Measurements from ENCODE around the gene ZKSCAN4.

The ZKSCAN4 gene

GRCh38 chr6:28252009-28252975, at the start of gene ZKSCAN4:
Gene ZKSCAN4 (minus strand): TSS chr6:28252269. CDS start chr6:28251980, 289 bp downstream.
- DNase-seq = peak; percentile 61 to 86 (median 67)

- no peak for DNase-seq
Observed at GRCh38 chr6:28296520-28297060, 44.5 kb upstream of the ZKSCAN4 start.

- DNase-seq = no peak
Observed at GRCh38 chr6:28295326-28295725, 43.3 kb upstream of the ZKSCAN4 start.

GRCh38 chr6:28291573-28291972, 39.5 kb upstream of the ZKSCAN4 start:
- DNase-seq = no peak

GRCh38 chr6:28282926-28283325, 30.9 kb upstream of the ZKSCAN4 start:
- DNase-seq = no peak

- DNase-seq = peak in 5 of 6 experiments; percentile 4 to 35 (median 17)
Observed at GRCh38 chr6:28281288-28282064, 29.4 kb upstream of the ZKSCAN4 start, which contains the start of gene PGBD1. Gene PGBD1 (plus strand): TSS chr6:28281572. CDS start chr6:28283814, 2,242 bp downstream.

- DNase-seq = no peak
Observed at GRCh38 chr6:28280595-28281287, 28.7 kb upstream of the ZKSCAN4 start.

GRCh38 chr6:28277746-28278145, 25.7 kb upstream of the ZKSCAN4 start:
- no peak for DNase-seq

- DNase-seq = no peak
Observed at GRCh38 chr6:28274888-28275287, 22.8 kb upstream of the ZKSCAN4 start.

GRCh38 chr6:28269492-28269891, 17.4 kb upstream of the ZKSCAN4 start:
- no peak for DNase-seq

GRCh38 chr6:28267695-28268059, 15.6 kb upstream of the ZKSCAN4 start:
- no peak for DNase-seq

- DNase-seq = peak; percentile 64 to 93 (median 80)
Observed at GRCh38 chr6:28266962-28267694, 15.1 kb upstream of the ZKSCAN4 start, which contains the start of gene ZSCAN26. Gene ZSCAN26 (plus strand): TSS chr6:28267143. CDS start chr6:28271920, 4,777 bp downstream.

GRCh38 chr6:28266563-28266961, 14.5 kb upstream of the ZKSCAN4 start:
- DNase-seq = no peak

GRCh38 chr6:28264834-28265401, 12.8 kb upstream of the ZKSCAN4 start:
- no peak for DNase-seq

- peak in 1 of 6 experiments; percentile 9 for DNase-seq
Observed at GRCh38 chr6:28263922-28264321, 11.9 kb upstream of the ZKSCAN4 start.

GRCh38 chr6:28258877-28259777, 7.1 kb upstream of the ZKSCAN4 start, which contains the start of gene NKAPL:
Gene NKAPL (plus strand): TSS chr6:28259297. CDS start chr6:28259372, 75 bp downstream.
- DNase-seq = peak in 4 of 6 experiments; percentile 17 to 39 (median 28)

GRCh38 chr6:28257042-28257441, 5.0 kb upstream of the ZKSCAN4 start:
- no peak for DNase-seq

- no peak for DNase-seq
Observed at GRCh38 chr6:28254121-28254519, 2.1 kb upstream of the ZKSCAN4 start.

GRCh38 chr6:28251661-28252008, 434 bp downstream of the ZKSCAN4 start:
- DNase-seq = peak in 1 of 6 experiments; percentile 7

GRCh38 chr6:28250747-28251146, 1.3 kb downstream of the ZKSCAN4 start:
- DNase-seq = no peak

All from stimulated activated naive CD4-positive, alpha-beta T cell (primary cell).